A549 (cell line): ENCODE data around the gene ZCCHC24. TPM values are rescaled to one million over a fixed set of nuclear protein-coding genes. Genes with fewer than 3 reads are reported as not detected.
"Not testable (repeated sequence)": the region's sequence is repeated elsewhere in the genome, so short reads cannot be mapped to it uniquely, and the experiment has no call there.

Experiments used
- ATAC-seq, 2 experiments: fragments of 200-7000 bp in 1 of 2; fragments of >200 bp in 1 of 2; cut with Nextera tagmentation in 1 of 2; cut with Tn5 transposase in 1 of 2; 3 replicates each; pipeline versions ENCODE4 v1.8.0 to v1.9.1; 2018 to 2020; ENCODE audit warnings: mild to moderate bottlenecking in 1 of 2, moderate library complexity in 1 of 2
- CTCF ChIA-PET: fragments of 300-600 bp; sonication (Branson Sonifier 250); formaldehyde crosslinking; extraction: SDS; loops from one replicate; lab custom pipeline; 2021; ENCODE audit warnings: antibody characterized with exemption, inconsistent platforms; lab: Yijun Ruan, JAX
- POLR2A ChIA-PET: fragments of 350-600 bp; formaldehyde crosslinking; extraction: SDS; loops from one replicate; lab custom pipeline; 2021; ENCODE audit warnings: antibody characterized with exemption, inconsistent platforms; lab: Yijun Ruan, JAX
- DNase-seq, 2 experiments: peaks; one replicate each; pipeline versions ENCODE4 v3.0.0 to v3.0.0-alpha.2; 2011 to 2016; ENCODE audit warnings: low read depth in 1 of 2, low spot score in 1 of 2
- FAIRE-seq: peaks from 2 replicates; lab custom pipeline; 2011; peaks lifted over from hg19 to GRCh38; lab: Jason Lieb, UNC
- H3K27ac ChIP-seq, 2 experiments: fragments of >200 bp; sonication (Bioruptor Twin); formaldehyde crosslinking; 3 replicates each; pipeline ENCODE4 v1.5.1; 2016 to 2017
- H3K4me1 ChIP-seq: fragments of >200 bp; sonication (Bioruptor Twin); formaldehyde crosslinking; 3 replicates; pipeline ENCODE4 v1.6.1; 2016
- H3K4me2 ChIP-seq: fragments of >200 bp; sonication (Bioruptor Twin); formaldehyde crosslinking; 3 replicates; pipeline ENCODE4 v1.6.1; 2016
- H3K4me3 ChIP-seq: fragments of >200 bp; sonication (Bioruptor Twin); formaldehyde crosslinking; 3 replicates; pipeline ENCODE4 v1.5.1; 2016
- H3K9me3 ChIP-seq: fragments of >200 bp; sonication (Bioruptor Twin); formaldehyde crosslinking; 3 replicates; pipeline ENCODE4 v1.6.1; 2016
- BCL3 ChIP-seq: fragments of >200 bp; sonication (Bioruptor Twin); formaldehyde crosslinking; IDR thresholded peaks from 3 replicates; pipeline ENCODE4 v1.6.1; 2016
- CBX2 ChIP-seq: fragments of 200-600 bp; sonication (generic); IDR thresholded peaks from 2 replicates; pipeline ENCODE4 v1.6.1; 2016; ENCODE audit warnings: low read depth, mild to moderate bottlenecking, borderline replicate concordance
- ESRRA ChIP-seq: fragments of 150-350 bp; IDR thresholded peaks from 2 replicates; pipeline ENCODE4 v1.6.1; 2014; ENCODE audit warnings: mild to moderate bottlenecking, low read length, borderline replicate concordance
- FOSB ChIP-seq: fragments of 250-450 bp; sonication (Bioruptor Pico); IDR thresholded peaks from 2 replicates; pipeline ENCODE4 v1.5.0; 2020; ENCODE audit warnings: mild to moderate bottlenecking, moderate library complexity
- FOSL2 ChIP-seq, 2 experiments: fragments of 450-650 bp in 1 of 2; fragments of >200 bp in 1 of 2; sonication (Bioruptor Twin) in 1 of 2; formaldehyde crosslinking; IDR thresholded peaks; 2 replicates each; pipeline versions ENCODE4 v1.5.0 to v1.6.1; 2016 to 2020; ENCODE audit warnings: mild to moderate bottlenecking in 1 of 2, moderate library complexity in 1 of 2
- FOXS1 ChIP-seq: fragments of 250-450 bp; sonication (Bioruptor Pico); IDR thresholded peaks from 2 replicates; pipeline ENCODE4 v1.5.0; 2020; ENCODE audit warnings: mild to moderate bottlenecking, moderate library complexity
- GATA3 ChIP-seq: IDR thresholded peaks from 2 replicates; pipeline ENCODE4 v1.6.1; 2012; ENCODE audit warnings: borderline replicate concordance
- HEYL ChIP-seq: fragments of 250-450 bp; sonication (Bioruptor Pico); IDR thresholded peaks from 2 replicates; pipeline ENCODE4 v1.8.0; 2021; ENCODE audit warnings: mild to moderate bottlenecking, moderate library complexity
- HOXB13 ChIP-seq: fragments of 250-450 bp; sonication (Bioruptor Pico); IDR thresholded peaks from 2 replicates; pipeline ENCODE4 v1.5.0; 2020; ENCODE audit warnings: low read depth, mild to moderate bottlenecking, moderate library complexity
- HOXB5 ChIP-seq: fragments of 250-450 bp; sonication (Bioruptor Pico); IDR thresholded peaks from 2 replicates; pipeline ENCODE4 v1.5.0; 2020; ENCODE audit warnings: mild to moderate bottlenecking, moderate library complexity
- JUNB ChIP-seq: fragments of >200 bp; sonication (Bioruptor Twin); formaldehyde crosslinking; IDR thresholded peaks from 2 replicates; pipeline ENCODE4 v1.6.1; 2016
- KDM5A ChIP-seq: fragments of 200-600 bp; sonication (generic); IDR thresholded peaks from 2 replicates; pipeline ENCODE4 v1.6.1; 2016; ENCODE audit warnings: antibody characterized with exemption, mild to moderate bottlenecking
- MAX ChIP-seq: IDR thresholded peaks from 2 replicates; pipeline ENCODE4 v1.6.1; 2012
- MYC ChIP-seq: IDR thresholded peaks from 2 replicates; pipeline ENCODE4 v1.6.1; 2012; ENCODE audit warnings: mild to moderate bottlenecking, inconsistent platforms, low read length, improper control_type of control experiment, borderline replicate concordance
- NFE2L2 ChIP-seq: fragments of 150-350 bp; conservative IDR thresholded peaks from 2 replicates; pipeline ENCODE4 v1.6.1; 2014; ENCODE audit warnings: low read length
- NPAS2 ChIP-seq: fragments of 250-450 bp; sonication (Bioruptor Pico); IDR thresholded peaks from 2 replicates; pipeline ENCODE4 v1.8.0; 2022; ENCODE audit warnings: mild to moderate bottlenecking, moderate library complexity, borderline replicate concordance
- RFX5 ChIP-seq: fragments of 450-650 bp; IDR thresholded peaks from 2 replicates; pipeline ENCODE4 v1.7.1; 2014; ENCODE audit warnings: antibody characterized with exemption, mild to moderate bottlenecking, moderate library complexity
- RNF2 ChIP-seq: fragments of 200-600 bp; sonication (generic); IDR thresholded peaks from 2 replicates; pipeline ENCODE4 v1.6.1; 2016; ENCODE audit warnings: low read depth, mild to moderate bottlenecking, antibody characterized with exemption, moderate library complexity, borderline replicate concordance
- SREBF2 ChIP-seq: fragments of 450-650 bp; IDR thresholded peaks from 2 replicates; pipeline ENCODE4 v1.6.1; 2014; ENCODE audit warnings: mild to moderate bottlenecking, moderate library complexity
- ZC3H11A ChIP-seq: fragments of 450-650 bp; IDR thresholded peaks from 2 replicates; pipeline ENCODE4 v1.6.1; 2014; ENCODE audit warnings: antibody characterized with exemption, mild to moderate bottlenecking
- WGBS: methylation state at CpG from one replicate; pipeline ENCODE4 v1.1.6; 2017; ENCODE audit errors: missing lambda C conversion rate; 5-methylcytosine and 5-hydroxymethylcytosine counted together
- polyA plus RNA-seq, 4 experiments: library from polyadenylated mRNA; depleted of rRNA in 3 of 4; stranded (reverse); fragments of >200 nt; fragmentation: RNase III in 1 of 4; extraction: RNeasy Plus Mini Kit Qiagen cat#74134 plus additional on column Dnase treatment in 1 of 4; gene quantifications; 2 replicates in 3 of 4; 3 replicates in 1 of 4; pipeline ENCODE4 v1.2.3, GENCODE V29; 2011 to 2017
- TF ChIP-seq, protein P1 (sequence below): fragments of >200 bp; sonication (Bioruptor Twin); formaldehyde crosslinking; IDR thresholded peaks from 2 replicates; pipeline ENCODE4 v1.6.1; 2016
- TF ChIP-seq, protein P2 (sequence below): fragments of 150-350 bp; IDR thresholded peaks from 2 replicates; pipeline ENCODE4 v1.6.1; 2014; ENCODE audit warnings: low read depth, mild to moderate bottlenecking, low read length

Gene ZCCHC24
- polyA plus RNA-seq, 2 of the 4 experiments (the other 2 are of a cell fraction): 2.4 to 4.2 TPM

GRCh38 chr10:79335094-79335469, 110.3 kb downstream of the ZCCHC24 start:
- FAIRE-seq (no peak), DNase-seq (no peak), ATAC-seq (no peak)
- WGBS: 78% methylated on average over 2 of the region's 2 CpGs
- POLR2A ChIA-PET: no interaction called here
- 0 out of 3 replicates have a peak, but pooled peaks cover 2% of the 10 kb centered on the region for H3K9me3 ChIP-seq
- TF ChIP-seq MYC (no peak), MAX (no peak), RNF2 (no peak), KDM5A (no peak), HEYL (CRISPR knock-in tag) (no peak), CBX2 (no peak), GATA3 (no peak), HOXB13 (CRISPR knock-in tag) (no peak), ESRRA (no peak), FOSB (CRISPR knock-in tag) (no peak), BCL3 (no peak), FOXS1 (CRISPR knock-in tag) (no peak), JUNB (no peak), NPAS2 (CRISPR knock-in tag) (no peak), ZC3H11A (no peak), NFE2L2 (no peak), HOXB5 (CRISPR knock-in tag) (no peak), RFX5 (no peak)
- TF ChIP-seq, protein P1, sequence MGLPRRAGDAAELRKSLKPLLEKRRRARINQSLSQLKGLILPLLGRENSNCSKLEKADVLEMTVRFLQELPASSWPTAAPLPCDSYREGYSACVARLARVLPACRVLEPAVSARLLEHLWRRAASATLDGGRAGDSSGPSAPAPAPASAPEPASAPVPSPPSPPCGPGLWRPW: no peak
- TF ChIP-seq, protein P2, sequence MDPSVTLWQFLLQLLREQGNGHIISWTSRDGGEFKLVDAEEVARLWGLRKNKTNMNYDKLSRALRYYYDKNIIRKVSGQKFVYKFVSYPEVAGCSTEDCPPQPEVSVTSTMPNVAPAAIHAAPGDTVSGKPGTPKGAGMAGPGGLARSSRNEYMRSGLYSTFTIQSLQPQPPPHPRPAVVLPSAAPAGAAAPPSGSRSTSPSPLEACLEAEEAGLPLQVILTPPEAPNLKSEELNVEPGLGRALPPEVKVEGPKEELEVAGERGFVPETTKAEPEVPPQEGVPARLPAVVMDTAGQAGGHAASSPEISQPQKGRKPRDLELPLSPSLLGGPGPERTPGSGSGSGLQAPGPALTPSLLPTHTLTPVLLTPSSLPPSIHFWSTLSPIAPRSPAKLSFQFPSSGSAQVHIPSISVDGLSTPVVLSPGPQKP: no peak
- CTCF ChIA-PET: interaction anchor here (0.5 to 6.2 kb wide), 4 partner anchors 11 to 600 kb away, joined by 3 to 37 read pairs (median 4); partner anchors contain the start of gene PPIF
- H3K27ac ChIP-seq: no peak overlapping the region; a peak in 1 of 6 replicates
- H3K4me3 ChIP-seq: no peak overlapping the region
- H3K4me2 ChIP-seq: no peak overlapping the region
- peaks cover 8% of the 10 kb centered on the region; the same call in 2 of the 3 replicates for H3K4me1 ChIP-seq

- peaks cover 8% of the 10 kb centered on the region; the same call in 2 of the 3 replicates for H3K4me1 ChIP-seq
- no peak for TF ChIP-seq SREBF2
- ATAC-seq (no peak), FAIRE-seq (no peak), DNase-seq (no peak)
- no peak overlapping the region for H3K27ac ChIP-seq
- H3K4me2 ChIP-seq: no peak overlapping the region
- no peak overlapping the region for H3K4me3 ChIP-seq
- 83% methylated on average over 2 of the region's 2 CpGs for WGBS
- 0 out of 3 replicates have a peak, but pooled peaks cover 2% of the 10 kb centered on the region for H3K9me3 ChIP-seq
- POLR2A ChIA-PET: no interaction called here
- CTCF ChIA-PET: interaction anchor here (0.6 to 6.2 kb wide), 4 partner anchors 11 to 732 kb away, joined by 3 to 37 read pairs (median 4); partner anchors contain the start of gene PPIF
Measured at GRCh38 chr10:79334573-79334972, 110.9 kb downstream of the ZCCHC24 start.

DNA sequence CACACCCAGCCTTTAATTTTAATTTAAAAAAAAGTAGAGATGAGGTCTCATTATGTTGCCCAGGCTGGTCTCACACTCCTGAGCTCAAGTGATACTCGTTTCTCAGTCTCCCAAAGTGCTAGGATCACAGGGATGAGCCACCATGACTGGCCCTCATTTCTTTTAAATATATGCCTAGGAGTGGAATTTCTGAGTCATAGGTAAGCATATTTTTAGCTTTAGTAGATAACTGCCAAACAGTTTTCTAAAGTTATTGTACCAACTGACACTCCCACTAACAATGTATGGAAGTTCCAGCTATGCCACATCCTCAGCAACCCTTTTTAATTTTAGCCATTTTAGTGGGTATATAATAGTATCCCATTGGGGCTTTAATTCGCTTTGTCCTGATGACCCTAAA, 111.9 kb downstream of the ZCCHC24 start:
- H3K9me3 ChIP-seq: 0 out of 3 replicates have a peak, but pooled peaks cover 2% of the 10 kb centered on the region
- FAIRE-seq (no peak), ATAC-seq (no peak; a peak in 1 of 6 replicates), DNase-seq (no peak)
- WGBS: 60% methylated on average over 2 of the region's 2 CpGs
- ChIA-PET POLR2A (interaction anchor here (0.9 kb wide), 1 partner anchor 12 kb away, joined by 3 read pairs; no protein-coding TSS in a partner anchor), CTCF (interaction anchor here (1.5 to 6.2 kb wide), 2 partner anchors 12 to 15 kb away, joined by 4 to 37 read pairs; partner anchors contain the start of gene PPIF)
- H3K27ac ChIP-seq: no peak overlapping the region
- H3K4me3 ChIP-seq: no peak overlapping the region
- peaks cover 15% of the 10 kb centered on the region for H3K4me1 ChIP-seq
- TF ChIP-seq FOSL2 (IDR thresholded peaks at IDR 0.05) (no peak), FOSL2 (CRISPR knock-in tag; IDR thresholded peaks at IDR 0.05) (peak; percentile 40), NPAS2 (CRISPR knock-in tag) (no peak), RNF2 (no peak)
- no peak overlapping the region for H3K4me2 ChIP-seq

GRCh38 chr10:79332610-79333315, 112.7 kb downstream of the ZCCHC24 start:
- WGBS: 53% methylated on average over 2 of the region's 10 CpGs
- peaks cover 17% of the 10 kb centered on the region for H3K4me1 ChIP-seq
- DNase-seq, ATAC-seq, H3K4me2 ChIP-seq, FAIRE-seq, POLR2A ChIA-PET, H3K4me3 ChIP-seq, H3K27ac ChIP-seq, H3K9me3 ChIP-seq: not testable (repeated sequence)
- CTCF ChIA-PET: interaction anchor here (1.5 to 6.2 kb wide), 2 partner anchors 13 to 15 kb away, joined by 4 to 37 read pairs; partner anchors contain the start of gene PPIF
